ENCODE measurements around the gene CIZ1. TPM values are rescaled to one million over a fixed set of nuclear protein-coding genes. Genes with fewer than 3 reads are reported as not detected.

The CIZ1 gene
- total RNA-seq, 1 donor from 2014 or later: 156 TPM

DNA sequence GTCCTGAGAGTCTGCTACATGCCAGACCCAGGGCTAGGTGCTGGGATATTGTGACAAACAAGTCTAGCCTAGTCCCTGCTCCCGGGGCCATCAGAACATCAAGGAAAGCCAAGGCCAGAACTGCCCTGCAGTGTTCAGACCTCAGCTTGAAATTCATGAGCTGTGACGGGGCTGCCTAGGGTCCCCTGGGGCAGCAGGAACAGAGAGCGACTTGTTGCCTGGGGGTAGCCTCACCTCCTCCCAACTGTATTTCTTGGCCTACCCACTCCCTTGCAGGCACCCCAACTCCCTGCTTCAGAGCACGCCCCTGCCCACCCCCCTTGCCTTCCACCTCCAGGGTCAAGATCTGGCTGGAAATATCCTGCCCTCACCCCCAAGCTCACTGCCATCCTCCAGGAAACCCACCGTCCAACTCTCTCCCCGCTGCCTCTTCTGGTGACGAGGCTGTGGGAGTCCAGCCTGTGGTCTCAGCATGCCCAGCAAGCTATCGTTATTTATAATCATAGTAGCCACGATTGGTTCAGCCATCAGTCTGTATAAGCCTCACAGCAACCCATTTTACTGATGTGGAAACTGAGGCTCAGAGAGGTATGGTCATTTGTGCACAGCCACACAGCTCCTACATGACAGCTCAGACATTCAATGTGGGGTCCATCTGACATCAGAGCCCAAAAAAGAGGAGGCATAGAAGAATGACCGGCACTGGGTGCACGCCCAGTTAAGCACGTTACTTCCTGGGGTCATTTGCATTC is 22.6 kb upstream of the CIZ1 start:
- H3K36me3 Mint-ChIP-seq (ENCODE audit: low read depth, unreplicated experiment): peaks cover 6% of the 10 kb centered on the region
- no peak overlapping the region for H3K27ac Mint-ChIP-seq (ENCODE audit: unreplicated experiment)
- TF ChIP-seq, protein P1, sequence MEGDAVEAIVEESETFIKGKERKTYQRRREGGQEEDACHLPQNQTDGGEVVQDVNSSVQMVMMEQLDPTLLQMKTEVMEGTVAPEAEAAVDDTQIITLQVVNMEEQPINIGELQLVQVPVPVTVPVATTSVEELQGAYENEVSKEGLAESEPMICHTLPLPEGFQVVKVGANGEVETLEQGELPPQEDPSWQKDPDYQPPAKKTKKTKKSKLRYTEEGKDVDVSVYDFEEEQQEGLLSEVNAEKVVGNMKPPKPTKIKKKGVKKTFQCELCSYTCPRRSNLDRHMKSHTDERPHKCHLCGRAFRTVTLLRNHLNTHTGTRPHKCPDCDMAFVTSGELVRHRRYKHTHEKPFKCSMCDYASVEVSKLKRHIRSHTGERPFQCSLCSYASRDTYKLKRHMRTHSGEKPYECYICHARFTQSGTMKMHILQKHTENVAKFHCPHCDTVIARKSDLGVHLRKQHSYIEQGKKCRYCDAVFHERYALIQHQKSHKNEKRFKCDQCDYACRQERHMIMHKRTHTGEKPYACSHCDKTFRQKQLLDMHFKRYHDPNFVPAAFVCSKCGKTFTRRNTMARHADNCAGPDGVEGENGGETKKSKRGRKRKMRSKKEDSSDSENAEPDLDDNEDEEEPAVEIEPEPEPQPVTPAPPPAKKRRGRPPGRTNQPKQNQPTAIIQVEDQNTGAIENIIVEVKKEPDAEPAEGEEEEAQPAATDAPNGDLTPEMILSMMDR (IDR thresholded peaks at IDR 0.05; ENCODE audit: unreplicated experiment): no peak
- H3K27me3 Mint-ChIP-seq (ENCODE audit: unreplicated experiment): peaks cover 5% of the 10 kb centered on the region
- peaks cover 12% of the 10 kb centered on the region for H3K4me1 Mint-ChIP-seq (ENCODE audit: unreplicated experiment)
- peaks cover 3% of the 10 kb centered on the region for H3K9me3 Mint-ChIP-seq (ENCODE audit: unreplicated experiment)
- no peak overlapping the region for H3K4me3 Mint-ChIP-seq (ENCODE audit: unreplicated experiment)
- no peak for DNase-seq (ENCODE audit: low spot score)

DNA sequence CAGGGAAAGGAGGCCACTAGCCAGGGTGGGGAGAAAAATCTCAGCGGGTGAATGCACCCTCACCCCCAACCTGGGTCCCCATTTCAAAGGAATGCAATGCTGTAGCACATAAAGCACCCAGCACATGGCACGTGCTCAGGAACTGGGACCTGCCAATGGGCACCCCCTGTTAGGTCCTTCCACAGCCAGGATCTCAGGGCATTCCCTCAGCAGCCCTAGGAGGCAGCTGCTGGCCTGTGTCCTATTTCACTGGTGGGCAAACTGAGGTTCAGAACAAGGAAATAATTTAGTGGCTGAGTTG is 20.6 kb upstream of the CIZ1 start:
- TF ChIP-seq, protein P1 (IDR thresholded peaks at IDR 0.05; ENCODE audit: unreplicated experiment): no peak
- peaks cover 8% of the 10 kb centered on the region for H3K27me3 Mint-ChIP-seq (ENCODE audit: unreplicated experiment)
- peaks cover 8% of the 10 kb centered on the region for H3K4me1 Mint-ChIP-seq (ENCODE audit: unreplicated experiment)
- DNase-seq (ENCODE audit: low spot score): no peak
- H3K36me3 Mint-ChIP-seq (ENCODE audit: low read depth, unreplicated experiment): peaks cover 3% of the 10 kb centered on the region
- H3K4me3 Mint-ChIP-seq (ENCODE audit: unreplicated experiment): no peak overlapping the region
- H3K27ac Mint-ChIP-seq (ENCODE audit: unreplicated experiment): no peak overlapping the region
- H3K9me3 Mint-ChIP-seq (ENCODE audit: unreplicated experiment): peaks cover 3% of the 10 kb centered on the region

DNA sequence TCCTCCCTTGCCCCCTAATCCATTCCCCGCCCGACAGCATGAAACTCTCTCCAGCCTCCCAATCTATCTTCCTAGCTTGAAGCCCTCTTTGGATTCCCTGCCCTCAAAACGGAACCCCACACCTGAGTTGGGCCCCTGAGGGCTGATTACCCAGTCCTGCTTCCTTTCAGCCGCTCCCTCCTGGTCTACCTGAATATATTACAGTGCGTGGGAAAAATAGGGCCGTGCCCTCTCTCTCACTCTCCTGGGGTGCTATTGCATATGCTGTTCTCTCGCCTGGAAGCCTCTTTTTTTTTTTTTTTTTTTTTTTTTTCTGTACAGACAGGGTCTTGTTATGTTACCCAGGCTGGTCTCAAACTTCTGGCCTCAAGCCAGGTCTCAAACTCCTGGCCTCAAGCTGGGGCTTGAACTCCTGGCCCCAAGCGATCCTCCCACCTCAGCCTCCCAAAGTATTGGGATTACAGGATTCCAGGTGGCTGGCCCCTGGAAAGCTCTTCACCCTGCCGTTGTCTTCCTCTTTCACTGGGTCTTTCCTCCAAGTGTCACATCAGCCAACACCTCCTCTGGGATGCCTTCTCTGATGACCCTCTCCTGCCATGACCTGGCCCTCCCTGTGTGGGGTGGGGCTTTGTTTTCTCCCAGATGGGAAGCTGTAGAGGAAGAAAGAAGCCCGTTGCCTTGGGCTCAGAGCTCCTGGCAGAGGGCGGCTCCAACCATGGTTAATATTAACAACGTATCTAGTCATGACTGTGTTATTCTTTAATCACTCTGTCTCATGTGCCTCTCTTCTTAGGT is 20.0 kb upstream of the CIZ1 start:
- Mint-ChIP-seq H3K4me3 (ENCODE audit: unreplicated experiment) (no peak overlapping the region), H3K27ac (ENCODE audit: unreplicated experiment) (no peak overlapping the region)
- DNase-seq (ENCODE audit: low spot score): no peak

DNA sequence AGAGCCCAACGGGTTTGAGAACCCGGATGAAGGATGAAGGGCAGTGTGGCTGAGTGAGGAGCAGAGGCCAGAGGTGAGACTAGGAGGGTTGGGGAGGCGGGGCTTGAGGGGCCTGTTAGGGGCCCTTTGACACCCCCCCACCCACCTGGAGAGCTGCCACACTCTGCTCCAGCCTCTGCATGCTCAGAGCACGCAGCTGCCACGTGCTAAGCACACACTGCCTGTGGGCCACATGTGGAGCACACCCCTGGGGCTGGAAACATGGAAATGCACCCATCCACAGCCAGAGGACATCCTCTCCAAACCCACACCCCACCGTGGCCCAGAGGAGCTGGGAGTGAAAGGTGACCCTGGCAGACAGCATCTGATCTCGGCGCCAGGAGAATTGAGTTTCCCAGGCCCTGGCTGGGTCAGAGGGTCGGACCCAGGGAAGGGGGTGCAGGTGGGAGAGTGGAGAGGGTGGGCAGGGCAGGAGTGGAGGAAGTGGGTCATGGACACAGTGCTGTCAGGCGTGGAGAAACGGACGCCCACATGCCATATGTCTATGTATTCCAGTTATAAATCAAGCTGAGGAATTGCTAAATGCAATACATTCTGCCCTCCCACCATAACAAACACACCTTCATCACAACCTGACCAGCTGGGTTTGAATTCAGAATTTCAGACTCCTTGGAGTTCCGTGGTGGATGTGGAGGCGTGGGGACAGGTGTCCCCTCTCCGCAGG is 17.7 kb upstream of the CIZ1 start:
- H3K4me1 Mint-ChIP-seq (ENCODE audit: unreplicated experiment): peaks cover 15% of the 10 kb centered on the region
- no peak for DNase-seq (ENCODE audit: low spot score)
- peaks cover 3% of the 10 kb centered on the region for H3K9me3 Mint-ChIP-seq (ENCODE audit: unreplicated experiment)
- TF ChIP-seq, protein P1 (IDR thresholded peaks at IDR 0.05; ENCODE audit: unreplicated experiment): no peak
- H3K36me3 Mint-ChIP-seq (ENCODE audit: low read depth, unreplicated experiment): peaks cover 3% of the 10 kb centered on the region
- no peak overlapping the region for H3K27ac Mint-ChIP-seq (ENCODE audit: unreplicated experiment)
- no peak overlapping the region for H3K4me3 Mint-ChIP-seq (ENCODE audit: unreplicated experiment)
- H3K27me3 Mint-ChIP-seq (ENCODE audit: unreplicated experiment): peaks cover 15% of the 10 kb centered on the region

More for the DNA sequence above, 20.0 kb upstream of the CIZ1 start:
- Mint-ChIP-seq H3K9me3 (ENCODE audit: unreplicated experiment) (peaks cover 3% of the 10 kb centered on the region), H3K27me3 (ENCODE audit: unreplicated experiment) (peaks cover 10% of the 10 kb centered on the region), H3K4me1 (ENCODE audit: unreplicated experiment) (peaks cover 13% of the 10 kb centered on the region), H3K36me3 (ENCODE audit: low read depth, unreplicated experiment) (peaks cover 3% of the 10 kb centered on the region)
- TF ChIP-seq, protein P1 (IDR thresholded peaks at IDR 0.05; ENCODE audit: unreplicated experiment): no peak
